ENCODE results near the gene PLEKHA5.

Gene PLEKHA5

GRCh38 chr12:19128485-19128884, 1.0 kb upstream of the PLEKHA5 start:
- DNase-seq (ENCODE audit: low spot score), result no peak

- DNase-seq (ENCODE audit: low spot score), result no peak
Measured at GRCh38 chr12:19129122-19129485, 429 bp upstream of the PLEKHA5 start.

GRCh38 chr12:19130224-19131024, 891 bp downstream of the PLEKHA5 start:
- no peak for DNase-seq (ENCODE audit: low spot score)

- no peak for DNase-seq (ENCODE audit: low spot score)
Measured at GRCh38 chr12:19131025-19131444, 1.5 kb downstream of the PLEKHA5 start.

- no peak for DNase-seq (ENCODE audit: low spot score)
Measured at GRCh38 chr12:19138551-19138950, 9.0 kb downstream of the PLEKHA5 start.

GRCh38 chr12:19138956-19139355, 9.4 kb downstream of the PLEKHA5 start:
- DNase-seq (ENCODE audit: low spot score), result no peak

- no peak for DNase-seq (ENCODE audit: low spot score)
Measured at GRCh38 chr12:19139615-19140194, 10.2 kb downstream of the PLEKHA5 start.

DNA sequence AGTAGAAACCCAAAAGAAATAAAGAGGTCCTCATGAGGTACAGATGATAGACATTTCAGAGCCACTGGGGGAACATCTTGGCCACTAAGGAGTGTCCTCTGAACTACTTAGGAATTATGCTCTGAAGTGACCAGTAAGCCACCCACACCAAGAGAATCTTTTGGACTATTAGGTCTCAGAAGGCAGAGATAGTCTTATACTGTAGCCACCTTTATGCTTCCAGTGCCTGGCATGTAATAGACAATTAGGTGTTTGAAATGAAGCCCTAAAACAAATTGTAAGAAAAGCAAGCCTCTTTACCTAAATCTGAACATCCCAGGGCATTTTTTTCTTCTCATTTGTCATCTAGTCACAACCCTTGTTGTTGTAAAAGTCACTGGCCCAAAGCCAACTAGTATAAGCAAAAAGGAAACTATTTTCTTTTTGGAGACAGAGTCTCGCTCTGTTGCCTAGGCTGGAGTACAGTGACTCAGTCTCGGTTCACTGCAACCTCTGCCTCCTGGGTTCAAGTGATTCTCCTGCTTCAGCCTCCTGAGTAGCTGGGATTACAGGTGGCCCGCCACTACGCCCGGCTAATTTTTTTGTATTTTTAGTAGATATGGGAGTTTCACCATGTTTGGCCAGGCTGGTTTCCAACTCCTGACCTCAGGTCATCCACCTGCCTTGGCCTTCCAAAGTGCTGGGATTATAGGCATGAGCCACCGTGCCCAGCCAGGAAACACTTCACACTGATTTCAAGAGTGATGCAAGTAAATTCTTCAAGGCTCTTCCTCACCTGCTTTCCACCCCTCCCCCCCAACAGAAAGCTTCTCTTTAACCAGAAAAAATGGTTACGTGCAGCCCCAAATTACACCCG, 11.1 kb downstream of the PLEKHA5 start:
- DNase-seq (ENCODE audit: low spot score), result no peak

GRCh38 chr12:19142499-19142898, 13.0 kb downstream of the PLEKHA5 start:
- no peak for DNase-seq (ENCODE audit: low spot score)

GRCh38 chr12:19144287-19144686, 14.8 kb downstream of the PLEKHA5 start:
- DNase-seq (ENCODE audit: low spot score), result no peak

GRCh38 chr12:19144985-19145384, 15.5 kb downstream of the PLEKHA5 start:
- DNase-seq (ENCODE audit: low spot score), result no peak

DNA sequence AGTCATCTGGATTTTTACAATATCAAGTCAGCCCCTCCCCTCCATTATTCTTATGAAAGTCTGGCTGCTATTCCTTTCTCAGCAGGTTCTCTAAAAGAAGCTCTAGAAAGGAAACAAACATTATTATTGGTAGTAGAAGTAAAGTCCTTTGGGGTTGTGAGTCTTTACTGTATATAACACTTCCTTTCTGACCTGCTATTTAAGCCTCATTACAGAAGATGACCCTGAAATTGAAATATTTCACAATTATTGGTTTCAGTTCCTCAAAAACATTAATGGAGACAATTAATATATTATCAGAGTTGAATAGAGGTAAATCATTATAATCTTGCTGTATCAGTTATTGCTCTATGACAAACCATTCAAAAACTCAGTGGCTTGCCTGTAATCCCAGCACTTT, 19.3 kb downstream of the PLEKHA5 start:
- DNase-seq (ENCODE audit: low spot score), result no peak

DNA sequence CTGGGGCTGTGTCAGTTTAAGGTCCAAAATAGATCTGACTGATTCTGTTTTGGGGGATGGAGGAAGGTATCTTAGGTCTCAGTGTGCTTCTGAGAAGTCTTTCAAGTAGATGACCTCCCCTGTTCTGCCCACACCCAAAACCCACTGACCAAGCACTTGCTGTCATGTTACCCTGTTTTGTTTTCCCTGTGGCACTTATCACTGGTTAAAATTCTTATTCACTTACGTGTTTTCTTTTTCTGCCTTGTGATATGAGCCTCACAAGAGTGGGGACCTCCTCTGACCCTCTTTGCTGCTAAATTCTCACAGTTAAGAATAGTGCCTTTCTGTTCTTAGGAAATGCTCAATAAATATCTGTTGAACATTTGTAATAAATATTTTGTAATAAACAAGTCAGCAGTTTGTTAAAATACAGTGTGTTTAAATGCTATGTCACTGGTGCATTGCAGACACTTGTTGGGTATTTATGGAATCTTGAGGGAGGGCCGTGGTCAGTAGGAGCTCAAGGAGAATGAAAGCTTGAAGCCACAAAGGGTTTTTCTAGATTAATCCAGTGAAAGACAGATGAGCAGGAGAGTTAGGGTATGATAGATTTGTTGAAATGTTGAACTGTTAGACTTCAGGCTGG, 20.9 kb downstream of the PLEKHA5 start:
- no peak for DNase-seq (ENCODE audit: low spot score)

DNA sequence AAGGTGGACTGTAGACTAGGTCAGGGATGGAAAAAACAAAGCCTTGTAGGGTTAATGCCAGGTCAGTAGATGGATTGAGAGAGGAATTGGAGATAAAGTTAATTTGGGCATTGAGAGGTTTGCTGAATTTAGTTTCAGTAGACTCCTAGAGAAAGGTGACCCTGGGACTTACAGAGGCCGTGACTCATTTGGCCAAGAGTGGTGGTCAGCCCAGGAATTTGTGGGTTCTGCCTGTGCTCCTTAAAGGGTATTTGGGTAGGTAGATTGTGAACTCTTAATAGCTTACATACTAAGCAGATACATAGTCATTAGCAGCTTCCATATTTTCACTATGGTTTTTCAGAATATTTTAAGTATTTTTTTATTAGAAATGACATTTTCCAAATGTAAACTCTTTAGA, 21.8 kb downstream of the PLEKHA5 start:
- no peak for DNase-seq (ENCODE audit: low spot score)

- DNase-seq (ENCODE audit: low spot score), result no peak
Measured at GRCh38 chr12:19153396-19153795, 23.9 kb downstream of the PLEKHA5 start.

DNA sequence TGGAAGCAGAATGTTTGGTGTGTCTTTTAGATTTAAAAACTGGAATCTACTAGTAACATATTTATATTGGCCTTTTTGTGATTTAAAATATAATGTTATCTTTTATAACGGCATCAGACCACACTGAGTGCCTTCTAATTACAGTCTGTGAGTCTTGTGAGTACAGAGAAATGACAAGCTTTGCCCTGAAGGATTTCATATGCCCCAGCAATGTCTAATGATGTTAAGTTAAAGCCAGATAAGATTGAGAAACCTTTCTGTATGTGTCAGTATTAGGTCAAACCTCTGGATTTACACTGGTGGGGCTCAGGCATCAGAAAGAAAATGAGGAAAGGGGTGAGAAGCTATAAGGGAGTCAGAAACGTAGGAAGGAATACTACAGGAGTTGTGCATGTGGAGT, 25.2 kb downstream of the PLEKHA5 start:
- DNase-seq (ENCODE audit: low spot score), result no peak

GRCh38 chr12:19155981-19156734, 26.6 kb downstream of the PLEKHA5 start:
- DNase-seq (ENCODE audit: low spot score), result no peak

- no peak for DNase-seq (ENCODE audit: low spot score)
Measured at GRCh38 chr12:19158923-19159322, 29.4 kb downstream of the PLEKHA5 start.

- DNase-seq (ENCODE audit: low spot score), result no peak
Measured at GRCh38 chr12:19161216-19161615, 31.7 kb downstream of the PLEKHA5 start.

DNA sequence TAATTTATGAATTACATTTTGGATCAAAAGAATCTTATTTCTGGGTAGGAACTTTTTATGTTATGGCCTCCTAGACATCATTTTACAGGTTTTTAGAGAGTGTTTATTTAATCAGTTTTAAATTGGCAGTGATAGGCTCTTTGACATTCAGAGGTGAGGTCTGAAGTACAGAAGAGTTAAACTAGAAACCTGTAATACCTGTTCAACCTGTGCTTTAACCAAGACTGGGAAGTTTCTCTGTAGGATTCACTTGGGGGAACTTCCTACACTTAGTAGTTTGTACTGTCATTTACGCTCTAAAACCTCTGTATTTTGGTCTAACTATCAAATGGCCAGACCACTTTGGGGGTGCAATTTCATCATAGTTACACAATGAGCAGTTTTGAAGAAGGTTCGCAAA, 35.9 kb downstream of the PLEKHA5 start:
- DNase-seq (ENCODE audit: low spot score), result no peak

GRCh38 chr12:19166387-19166786, 36.9 kb downstream of the PLEKHA5 start:
- DNase-seq (ENCODE audit: low spot score), result no peak

DNA sequence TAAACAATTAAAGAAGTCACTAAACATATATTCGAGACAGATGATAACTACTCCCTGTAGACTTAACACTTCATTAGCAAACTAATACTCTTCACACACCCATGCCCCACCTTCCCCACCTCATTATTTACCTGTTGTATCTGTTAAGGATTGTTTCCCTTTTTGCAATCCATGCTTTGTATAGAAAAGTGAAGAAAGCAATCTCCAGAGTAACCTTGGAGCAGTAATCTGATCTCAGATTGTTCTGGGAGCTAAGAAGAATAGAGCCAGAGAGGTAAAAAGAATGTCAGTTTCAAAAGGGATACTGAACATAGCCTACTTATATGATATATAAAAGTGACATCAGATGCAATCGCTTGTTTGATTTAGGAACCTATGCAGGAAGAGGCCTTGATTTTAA, 37.4 kb downstream of the PLEKHA5 start:
- no peak for DNase-seq (ENCODE audit: low spot score)

Data from CD4-positive, alpha-beta T cell treated with Interleukin-6 at 100 ng/mL for 8 hours (primary cell).